ENCODE results near the gene LGALS9. TPM values are rescaled to one million over a fixed set of nuclear protein-coding genes. Genes with fewer than 3 reads are reported as not detected.
"Not testable (repeated sequence)": the region's sequence is repeated elsewhere in the genome, so short reads cannot be mapped to it uniquely, and the experiment has no call there.

LGALS9 gene
- total and polyA plus RNA-seq, 2 donors (not counting 3 experiments of a cell fraction or from before 2014, with no cell fraction given) = 52.4 to 65.2 TPM

DNA sequence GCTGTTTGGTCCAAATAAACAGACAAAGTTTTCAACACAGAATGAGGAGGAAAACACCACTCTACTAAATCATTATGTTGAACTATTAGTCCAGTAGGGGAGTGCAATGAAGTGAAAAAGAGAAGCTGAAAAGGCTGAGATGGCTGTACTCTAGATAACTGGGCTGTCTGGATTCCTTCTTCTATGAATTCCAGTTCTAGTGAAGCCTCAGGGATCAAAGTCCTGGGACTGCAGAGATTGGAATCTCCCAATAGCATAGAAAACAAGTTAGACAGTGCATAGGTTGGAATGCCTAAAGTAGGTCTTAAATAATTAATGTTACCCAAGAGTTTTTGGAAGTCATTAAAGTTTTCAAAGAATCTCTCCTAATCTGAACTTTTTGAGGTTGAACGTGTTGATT lies 59.9 kb downstream of the LGALS9 start:
- no peak overlapping the region for H3K27ac ChIP-seq (ENCODE audit: insufficient read depth, low read depth, low read length)
- intact Hi-C loops (cut with micrococcal nuclease) = no loop called here
- H3K4me2 ChIP-seq (ENCODE audit: insufficient read depth, low read length) = no peak overlapping the region
- CTCF ChIA-PET = interaction anchor here (1.3 kb wide), 1 partner anchor 36 kb away, joined by 5 read pairs; no protein-coding TSS in a partner anchor
- H3K9ac ChIP-seq (replicated peaks; ENCODE audit: extremely low read depth, insufficient read depth, low read length) = no peak overlapping the region
- H3K79me2 ChIP-seq (ENCODE audit: control insufficient read depth, insufficient read depth, low read length) = no peaks in the 10 kb centered on the region
- FAIRE-seq (no peak), DNase-seq (ENCODE audit: low read depth, low spot score) (no peak)
- no peaks in the 10 kb centered on the region for H3K36me3 ChIP-seq (ENCODE audit: control insufficient read depth in 2 of 2, extremely low read depth in 1 of 2, insufficient read depth in 2 of 2, low read length in 2 of 2)
- H4K20me1 ChIP-seq (replicated peaks; ENCODE audit: control insufficient read depth, extremely low read depth, insufficient read depth, low read length) = no peaks in the 10 kb centered on the region
- POLR2A ChIA-PET = no interaction called here
- BruUV-seq (replicated peaks) = no TSS peak
- no peaks in the 10 kb centered on the region for H3K9me3 ChIP-seq (replicated peaks; ENCODE audit: control insufficient read depth, insufficient read depth, low read length)
- H3K27me3 ChIP-seq (ENCODE audit: control insufficient read depth in 2 of 2, insufficient read depth in 2 of 2, low read length in 2 of 2) = no peaks in the 10 kb centered on the region
- H2AFZ ChIP-seq (ENCODE audit: low read depth, low read length) = no peak overlapping the region
- dilution Hi-C loops (cut with MboI; ENCODE audit: extremely low pct_ligation_motif_present, low sequenced_read_pairs) = no loop called here
- TF ChIP-seq EZH2 (IDR thresholded peaks at IDR 0.05; ENCODE audit: borderline replicate concordance, low read depth, low read length, severe bottlenecking) (no peak), MYC (IDR thresholded peaks at IDR 0.05; ENCODE audit: low read depth, low read length) (no peak), POLR2A (IDR thresholded peaks at IDR 0.05; ENCODE audit: low read depth, low read length) (no peak), POLR2AphosphoS5 (IDR thresholded peaks at IDR 0.05; ENCODE audit: insufficient read depth, low read depth, low read length) (no peak), GATA2 (IDR thresholded peaks at IDR 0.05; ENCODE audit: insufficient read depth, insufficient read length, low read depth, low read length) (no peak), JUN (IDR thresholded peaks at IDR 0.05; ENCODE audit: borderline replicate concordance, insufficient read depth, insufficient read length, low read depth) (no peak), FOS (IDR thresholded peaks at IDR 0.05; ENCODE audit: borderline replicate concordance, insufficient read depth, low read length) (no peak)
- TF ChIP-seq, protein P1, sequence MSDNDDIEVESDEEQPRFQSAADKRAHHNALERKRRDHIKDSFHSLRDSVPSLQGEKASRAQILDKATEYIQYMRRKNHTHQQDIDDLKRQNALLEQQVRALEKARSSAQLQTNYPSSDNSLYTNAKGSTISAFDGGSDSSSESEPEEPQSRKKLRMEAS (IDR thresholded peaks at IDR 0.05; ENCODE audit: insufficient read depth, insufficient read length) = no peak
- TF ChIP-seq, protein P2, sequence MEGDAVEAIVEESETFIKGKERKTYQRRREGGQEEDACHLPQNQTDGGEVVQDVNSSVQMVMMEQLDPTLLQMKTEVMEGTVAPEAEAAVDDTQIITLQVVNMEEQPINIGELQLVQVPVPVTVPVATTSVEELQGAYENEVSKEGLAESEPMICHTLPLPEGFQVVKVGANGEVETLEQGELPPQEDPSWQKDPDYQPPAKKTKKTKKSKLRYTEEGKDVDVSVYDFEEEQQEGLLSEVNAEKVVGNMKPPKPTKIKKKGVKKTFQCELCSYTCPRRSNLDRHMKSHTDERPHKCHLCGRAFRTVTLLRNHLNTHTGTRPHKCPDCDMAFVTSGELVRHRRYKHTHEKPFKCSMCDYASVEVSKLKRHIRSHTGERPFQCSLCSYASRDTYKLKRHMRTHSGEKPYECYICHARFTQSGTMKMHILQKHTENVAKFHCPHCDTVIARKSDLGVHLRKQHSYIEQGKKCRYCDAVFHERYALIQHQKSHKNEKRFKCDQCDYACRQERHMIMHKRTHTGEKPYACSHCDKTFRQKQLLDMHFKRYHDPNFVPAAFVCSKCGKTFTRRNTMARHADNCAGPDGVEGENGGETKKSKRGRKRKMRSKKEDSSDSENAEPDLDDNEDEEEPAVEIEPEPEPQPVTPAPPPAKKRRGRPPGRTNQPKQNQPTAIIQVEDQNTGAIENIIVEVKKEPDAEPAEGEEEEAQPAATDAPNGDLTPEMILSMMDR (IDR thresholded peaks at IDR 0.05; ENCODE audit: extremely low read depth in 1 of 2, insufficient read depth in 1 of 2, low read depth in 1 of 2, low read length in 2 of 2) = no peak
- no peaks in the 10 kb centered on the region for H3K9me1 ChIP-seq (replicated peaks; ENCODE audit: control insufficient read depth, extremely low read depth, insufficient read depth, low read length)
- H3K4me3 ChIP-seq (replicated peaks in 1 of 3; ENCODE audit: insufficient read depth in 1 of 3, low read depth in 1 of 3, low read length in 3 of 3) = no peak overlapping the region
- no peaks in the 10 kb centered on the region for H3K4me1 ChIP-seq (ENCODE audit: control insufficient read depth, extremely low read depth, insufficient read depth, low read length)

DNA sequence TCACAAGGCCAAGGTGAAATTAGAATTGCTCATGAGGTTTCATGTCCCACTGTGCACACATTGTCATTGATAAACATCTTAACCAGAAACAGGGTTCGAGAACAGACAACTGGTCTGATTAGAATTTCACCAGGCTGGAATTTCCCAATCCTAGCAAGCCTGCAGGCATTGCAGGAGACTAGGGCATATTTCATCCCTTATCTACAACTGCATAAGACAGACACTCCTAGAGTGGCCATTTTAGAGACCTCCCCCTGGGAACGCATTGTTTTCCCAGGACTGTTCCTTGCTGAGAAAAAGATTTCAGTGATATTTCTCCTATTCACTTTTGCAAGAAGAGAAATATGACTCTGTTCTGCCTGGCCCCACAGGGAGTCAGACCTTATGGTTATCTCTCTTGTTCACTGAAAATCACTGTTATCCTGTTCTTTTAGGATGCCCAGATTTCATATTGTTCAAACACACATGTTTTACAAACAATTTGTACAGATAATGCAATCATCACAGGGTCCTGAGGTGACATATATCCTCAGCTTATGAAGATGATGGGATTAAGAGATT lies 64.3 kb downstream of the LGALS9 start:
- H3K27ac ChIP-seq (ENCODE audit: insufficient read depth, low read depth, low read length); H3K27me3 ChIP-seq (ENCODE audit: control insufficient read depth in 2 of 2, insufficient read depth in 2 of 2, low read length in 2 of 2); H2AFZ ChIP-seq (ENCODE audit: low read depth, low read length); H3K4me2 ChIP-seq (ENCODE audit: insufficient read depth, low read length); H3K9me1 ChIP-seq (replicated peaks; ENCODE audit: control insufficient read depth, extremely low read depth, insufficient read depth, low read length); DNase-seq (ENCODE audit: low read depth, low spot score); H3K4me3 ChIP-seq (replicated peaks in 1 of 3; ENCODE audit: insufficient read depth in 1 of 3, low read depth in 1 of 3, low read length in 3 of 3); H3K79me2 ChIP-seq (ENCODE audit: control insufficient read depth, insufficient read depth, low read length); H4K20me1 ChIP-seq (replicated peaks; ENCODE audit: control insufficient read depth, extremely low read depth, insufficient read depth, low read length); H3K4me1 ChIP-seq (ENCODE audit: control insufficient read depth, extremely low read depth, insufficient read depth, low read length); H3K9ac ChIP-seq (replicated peaks; ENCODE audit: extremely low read depth, insufficient read depth, low read length); BruUV-seq (replicated peaks); CTCF ChIA-PET; H3K9me3 ChIP-seq (replicated peaks; ENCODE audit: control insufficient read depth, insufficient read depth, low read length); POLR2A ChIA-PET; H3K36me3 ChIP-seq (ENCODE audit: control insufficient read depth in 2 of 2, extremely low read depth in 1 of 2, insufficient read depth in 2 of 2, low read length in 2 of 2); FAIRE-seq; dilution Hi-C loops (cut with MboI; ENCODE audit: extremely low pct_ligation_motif_present, low sequenced_read_pairs); intact Hi-C loops (cut with micrococcal nuclease): not testable (repeated sequence)

Data from endothelial cell of umbilical vein (primary cell).